GM21526 (cell line): ENCODE data around the gene TTC31.
"Not testable (repeated sequence)": the region's sequence is repeated elsewhere in the genome, so short reads cannot be mapped to it uniquely, and the experiment has no call there.

Source experiments
- ATAC-seq: cut with Tn5 transposase; IDR thresholded peaks from one replicate; pipeline ENCODE4 v1.9.1; 2021; ENCODE audit warnings: moderate library complexity; ENCODE audit not compliant: unreplicated experiment, low FRiP score

Gene TTC31

GRCh38 chr2:74482801-74483674, at the start of gene TTC31, which contains the start of gene CCDC142:
TSS of gene TTC31 (plus strand) at chr2:74483081. CDS start at chr2:74483096, 15 bp downstream.
TSS of gene CCDC142 (minus strand) at chr2:74482998. CDS start at chr2:74482837, 161 bp downstream.
- peak; percentile 84 for ATAC-seq

DNA sequence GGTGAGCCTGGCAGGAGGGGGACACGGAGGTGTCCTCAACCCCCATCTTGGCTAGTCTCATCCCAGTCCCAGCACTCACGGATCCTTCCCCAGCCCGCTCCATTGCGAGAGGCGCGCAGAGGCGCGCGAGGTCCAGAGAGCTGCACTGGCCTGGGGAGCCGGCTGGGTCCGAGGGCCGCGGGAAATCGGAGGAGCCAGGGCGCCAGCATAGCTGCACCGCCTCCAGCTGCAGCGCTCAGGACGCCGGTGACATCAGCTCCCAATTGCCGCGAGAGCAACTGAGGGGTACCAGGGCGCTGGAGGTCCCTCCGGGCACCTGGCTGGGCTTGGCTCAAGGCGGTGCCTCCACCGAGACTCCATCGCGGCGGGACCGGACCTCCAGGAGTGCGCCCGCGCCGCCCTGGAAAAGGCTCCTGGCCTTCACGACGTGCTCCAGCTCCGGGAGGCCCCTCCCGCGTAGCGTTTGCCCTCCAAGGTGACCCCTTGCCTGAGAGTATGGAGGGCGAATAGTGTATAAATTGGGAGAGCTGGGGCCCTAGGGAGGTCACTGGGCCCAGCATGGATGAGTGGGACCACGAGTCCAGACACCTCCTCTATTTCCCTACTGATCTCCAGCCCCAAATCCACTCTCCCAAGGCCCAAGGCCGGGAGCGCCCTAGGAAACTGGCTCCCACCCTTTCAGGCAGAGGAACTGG, 46.6 kb upstream of the TTC31 start:
- ATAC-seq: no peak

GRCh38 chr2:74436848-74437695, 45.8 kb upstream of the TTC31 start:
- ATAC-seq: no peak

- ATAC-seq: no peak
Observed at GRCh38 chr2:74438248-74438647, 44.6 kb upstream of the TTC31 start.

DNA sequence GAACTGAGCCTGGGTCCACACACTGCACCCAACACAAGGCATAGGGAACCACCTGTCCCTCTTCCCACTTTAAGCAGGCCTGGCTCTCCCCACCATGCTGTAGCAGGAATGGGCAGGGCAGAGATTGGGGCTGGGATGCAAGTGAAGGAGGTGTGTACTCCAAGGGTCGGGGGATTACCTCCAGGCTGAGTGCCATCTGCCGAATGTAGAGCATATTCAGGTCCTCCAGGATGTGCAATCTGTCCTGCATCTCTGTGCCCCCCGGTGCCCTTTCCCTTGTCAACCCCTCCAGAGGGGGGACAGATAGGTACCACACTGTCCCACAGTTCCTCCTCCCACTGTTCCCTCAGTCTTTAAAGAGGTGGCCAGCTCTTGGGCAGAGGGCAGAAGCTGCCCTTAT, 43.5 kb upstream of the TTC31 start:
- ATAC-seq: no peak

DNA sequence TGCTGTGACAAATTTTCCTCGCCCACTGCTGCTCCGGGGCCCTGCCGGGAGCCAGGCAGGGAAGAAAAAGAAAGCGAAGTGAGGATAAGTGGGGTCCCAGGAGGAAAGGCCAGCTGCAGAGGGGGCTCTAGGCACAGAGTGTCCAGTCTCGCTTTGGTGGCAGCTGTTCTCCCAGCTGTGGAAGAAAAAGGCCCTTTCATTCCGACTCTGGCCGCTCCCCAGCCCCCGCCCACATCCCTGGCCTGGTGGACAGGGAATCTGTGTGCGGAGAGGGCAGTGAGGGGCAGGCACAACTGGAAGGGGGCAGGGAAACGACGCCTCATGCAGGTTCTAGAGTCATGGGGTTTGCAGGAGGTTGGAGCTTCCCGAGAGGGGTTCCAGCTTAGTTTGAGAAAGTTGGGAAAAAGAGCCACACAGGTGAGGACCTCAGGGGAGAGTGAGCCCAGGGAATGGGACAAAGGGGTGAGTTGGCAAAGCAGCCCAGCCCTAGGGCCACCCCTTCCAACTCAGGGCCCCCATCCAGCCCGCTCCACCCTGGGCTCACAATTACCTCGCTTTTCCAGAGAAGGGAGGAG, 43.0 kb upstream of the TTC31 start:
- no peak for ATAC-seq

- ATAC-seq: peak; percentile 74
Observed at GRCh38 chr2:74440378-74441169, 42.3 kb upstream of the TTC31 start.

DNA sequence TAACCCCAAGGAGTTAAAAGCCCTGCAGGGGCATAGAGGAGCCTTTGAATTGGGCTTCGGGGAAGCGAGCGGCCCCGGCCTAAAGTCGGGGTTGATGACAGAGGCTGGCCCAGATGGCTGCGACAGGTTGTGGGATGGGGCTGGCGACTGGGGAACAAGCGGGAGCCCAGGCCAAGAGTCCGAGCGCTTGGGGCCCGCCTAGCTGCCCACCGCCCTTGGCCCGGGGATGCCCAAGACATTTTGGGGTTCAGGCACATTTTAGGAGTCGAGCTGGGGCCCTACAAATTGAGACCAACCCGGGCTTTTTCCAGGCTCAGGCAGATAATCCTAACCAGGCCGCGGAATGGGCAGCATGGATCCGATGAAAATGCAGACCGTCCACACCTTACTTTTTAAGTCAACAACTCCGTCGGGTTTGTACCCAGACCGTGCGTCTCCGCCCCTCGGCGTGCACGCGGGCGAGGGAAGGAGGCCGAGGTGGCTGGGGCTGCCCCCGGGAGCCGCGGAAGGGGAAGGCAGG, 41.7 kb upstream of the TTC31 start:
- ATAC-seq: no peak

DNA sequence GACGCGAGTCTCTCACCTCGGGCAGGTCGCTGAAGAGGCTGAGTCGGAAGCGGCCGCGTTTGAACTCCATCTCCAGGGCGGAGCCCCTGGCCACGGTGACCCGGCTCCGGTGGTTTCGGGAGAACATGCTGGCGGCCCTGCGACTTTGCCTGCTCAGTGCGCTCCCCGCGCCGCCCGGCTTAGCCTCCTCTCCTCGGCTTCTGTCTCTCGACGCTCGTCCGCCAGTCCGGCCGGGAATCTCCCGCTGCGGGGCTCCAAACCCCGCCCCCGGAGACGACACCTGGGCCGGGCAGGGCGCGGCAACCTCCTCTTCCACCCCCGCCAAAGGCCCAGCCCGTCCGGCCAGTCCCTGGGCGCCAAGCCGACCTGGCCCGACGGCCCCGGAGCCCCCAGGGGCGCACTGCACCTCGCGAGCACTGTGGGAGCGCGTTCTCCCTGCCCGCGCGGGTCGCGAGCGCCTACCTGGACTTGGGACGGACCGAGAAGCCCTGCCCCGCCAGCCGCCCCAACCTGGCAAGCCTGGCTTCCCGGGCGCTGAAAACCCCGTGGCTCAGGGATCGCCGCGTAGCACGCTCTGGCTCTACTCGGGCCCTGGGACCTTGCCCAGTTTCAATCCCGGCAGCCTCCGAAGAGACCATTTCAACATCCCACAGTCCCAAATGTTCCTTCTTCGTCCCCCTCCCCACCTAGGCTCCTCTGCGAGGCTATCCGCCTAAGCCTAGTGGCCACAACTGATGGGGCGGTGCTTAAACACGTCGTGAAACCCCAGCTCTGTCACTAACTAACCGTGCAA, 41.0 kb upstream of the TTC31 start, which contains the start of gene RTKN:
TSS of gene RTKN (minus strand) at position 248 of the 793 bp plus-strand sequence. CDS start at position 127, 121 bp downstream.
- no peak for ATAC-seq

DNA sequence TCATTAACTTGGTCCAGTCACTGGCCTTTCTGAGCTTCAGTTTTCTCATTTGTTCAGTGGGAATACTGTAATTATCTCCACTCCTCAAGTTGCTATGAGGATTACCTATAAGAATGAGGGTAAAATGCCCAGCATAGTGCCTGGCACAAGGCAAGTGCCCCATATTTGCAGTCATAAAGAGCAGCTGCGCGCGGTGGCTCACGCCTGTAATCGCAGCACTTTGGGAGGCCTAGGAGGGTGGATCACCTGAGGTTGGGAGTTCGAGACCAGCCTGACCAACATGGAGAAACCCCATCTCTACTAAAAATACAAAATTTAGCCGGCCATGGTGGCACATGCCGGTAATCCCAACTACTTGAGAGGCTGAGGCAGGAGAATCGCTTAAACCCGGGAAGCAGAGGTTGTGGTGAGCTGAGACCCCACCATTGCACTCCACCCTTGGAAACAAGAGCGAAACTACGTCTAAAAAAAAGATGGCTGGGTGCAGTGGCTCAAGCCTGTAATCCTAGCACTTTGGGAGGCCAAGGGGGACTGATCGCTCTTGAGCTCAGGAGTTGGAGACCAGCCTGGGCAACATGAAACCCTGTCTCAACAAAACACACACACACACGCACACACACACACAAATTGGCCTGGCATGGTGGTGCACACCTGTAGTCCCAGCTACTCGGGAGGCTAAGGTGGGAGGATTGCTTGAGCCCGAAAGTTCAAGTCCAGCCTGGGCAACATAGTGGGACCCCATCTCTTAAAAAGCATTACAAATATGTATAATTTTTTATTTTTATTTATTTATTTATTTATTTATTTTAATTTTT, 40.2 kb upstream of the TTC31 start:
- not testable (repeated sequence) for ATAC-seq

DNA sequence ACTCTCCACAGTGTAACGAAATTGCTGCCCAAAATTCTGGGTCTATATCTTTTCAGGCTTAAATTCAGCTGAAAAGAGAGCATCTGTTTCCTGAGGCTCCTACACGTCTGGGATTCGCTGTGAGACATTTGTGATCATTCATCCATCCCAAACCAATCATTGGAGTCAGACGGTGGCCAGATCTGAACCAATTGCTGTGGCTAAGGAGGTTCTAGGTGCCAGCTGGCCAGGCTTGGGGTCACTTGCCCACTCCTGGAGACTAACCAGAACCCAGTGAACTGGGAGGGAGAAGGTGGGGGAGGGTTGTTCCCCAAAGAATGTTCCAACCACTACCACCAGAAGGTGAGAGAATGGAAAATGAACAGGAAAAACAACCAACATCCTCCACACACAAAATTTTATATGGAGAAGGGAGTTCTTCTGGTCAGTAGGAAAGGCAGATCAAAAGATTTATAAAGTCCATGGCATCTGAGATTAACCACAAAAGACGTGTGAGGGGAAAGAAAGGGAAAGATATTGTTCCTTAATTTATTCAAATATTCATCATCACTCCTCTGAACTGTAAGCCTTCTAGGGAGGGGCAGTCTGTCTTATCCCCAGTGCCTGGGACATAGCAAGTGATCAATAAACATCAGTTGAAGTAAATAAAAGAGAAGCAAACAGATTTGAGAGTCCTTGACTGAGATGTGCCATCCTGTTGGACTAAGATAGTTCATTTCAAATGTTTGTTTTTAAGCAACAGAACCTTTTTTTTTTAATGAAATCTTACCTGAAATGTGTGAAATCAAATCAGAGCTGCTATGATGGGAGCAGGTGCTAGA, 38.2 kb upstream of the TTC31 start:
- ATAC-seq: no peak

DNA sequence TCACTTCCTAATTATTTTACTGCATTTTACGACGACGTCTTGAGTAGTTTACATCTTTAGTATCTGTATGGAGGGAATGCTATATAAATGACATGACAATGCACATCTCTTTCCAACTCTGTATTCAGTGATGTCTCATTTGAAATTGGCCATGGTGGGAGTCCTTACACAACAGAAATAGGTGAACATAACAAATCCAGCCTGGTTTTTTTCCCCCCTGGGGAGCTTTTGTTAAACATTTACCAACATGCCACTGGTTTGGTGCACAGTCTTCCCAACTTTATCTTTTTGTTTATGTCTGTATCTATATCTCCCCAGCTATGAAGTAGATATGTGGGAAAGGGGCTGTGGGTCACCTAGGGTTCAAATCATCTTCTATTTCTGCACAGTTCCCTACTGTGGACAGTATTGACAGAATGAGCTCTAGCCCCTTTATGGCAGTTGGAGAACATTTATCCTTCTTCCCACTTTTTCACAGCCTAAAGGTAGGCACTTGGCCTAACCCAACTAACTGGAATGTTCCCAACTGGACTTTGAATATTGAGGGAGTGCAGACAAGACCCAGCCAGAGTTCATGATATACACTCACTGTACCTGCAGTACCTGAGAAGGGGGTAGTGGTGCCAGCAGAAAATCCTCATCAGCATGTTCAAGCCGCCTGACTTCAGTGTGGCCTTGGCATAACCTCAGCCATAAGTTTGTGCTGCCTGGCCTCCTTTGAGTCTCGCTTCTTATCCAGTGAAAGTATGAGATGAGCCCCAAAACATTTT, 35.5 kb upstream of the TTC31 start:
- ATAC-seq: no peak

DNA sequence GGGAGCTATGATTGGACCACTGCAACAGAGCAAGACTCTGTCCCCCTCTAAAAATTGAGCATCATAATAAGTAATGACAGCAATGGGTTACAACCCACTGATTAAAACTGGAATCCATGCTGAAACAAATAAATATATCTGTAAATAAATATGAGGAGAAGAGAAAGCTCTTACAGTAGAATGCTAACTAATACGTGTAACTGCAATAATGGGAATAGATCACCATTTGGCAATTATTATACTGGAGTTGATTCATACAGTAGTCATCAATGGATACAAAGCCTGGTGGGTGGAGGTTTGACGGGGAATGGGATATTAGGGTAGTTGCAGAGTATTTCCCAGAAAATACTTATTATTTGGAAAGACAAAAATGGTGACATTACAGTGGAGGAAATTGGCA, 34.1 kb upstream of the TTC31 start:
- ATAC-seq: no peak

- ATAC-seq: no peak
Observed at GRCh38 chr2:74450570-74451190, 32.2 kb upstream of the TTC31 start.

GRCh38 chr2:74454654-74455511, 28.0 kb upstream of the TTC31 start, which contains the start of gene INO80B:
TSS of gene INO80B (plus strand) at chr2:74455087. CDS start at chr2:74455117, 30 bp downstream.
- ATAC-seq: peak; percentile 48
